NCI-H2029 treated with DMSO at 0.1 percent for 48 hours (cell line): ENCODE results near the gene TEK.
A peak's percentile ranks its signal among the peaks of the same experiment; 100 is the strongest.

Experiments used
- DNase-seq: peaks from one replicate; lab custom pipeline; 2025; lab: John Stamatoyannopoulos, UW

TEK gene

GRCh38 chr9:27124151-27124550 lies 15.1 kb downstream of the TEK start:
- no peak for DNase-seq

DNA sequence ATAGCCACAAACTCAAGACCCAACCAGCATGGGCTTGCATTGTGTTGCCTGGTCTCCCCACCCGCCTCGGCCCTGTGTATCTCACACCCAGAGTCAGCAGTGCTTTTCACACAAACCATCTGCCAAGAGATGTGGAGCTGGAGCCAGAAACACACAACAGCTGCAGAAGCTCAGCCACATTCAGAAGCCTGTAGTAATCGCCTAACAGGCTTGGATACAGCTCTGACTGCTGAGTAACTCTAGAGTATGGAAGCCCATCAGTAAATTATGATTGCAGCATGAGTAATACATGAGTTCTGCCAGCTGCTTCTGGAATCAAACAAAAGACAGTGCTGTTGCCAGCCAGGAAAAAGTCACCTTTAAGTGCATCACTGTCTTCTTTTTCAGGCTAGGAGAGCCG lies 16.0 kb downstream of the TEK start:
- DNase-seq: no peak

GRCh38 chr9:27125936-27126335 lies 16.9 kb downstream of the TEK start:
- DNase-seq: no peak

- no peak for DNase-seq
These were observed 17.6 kb downstream of the TEK start for GRCh38 chr9:27126670-27127069.

DNA sequence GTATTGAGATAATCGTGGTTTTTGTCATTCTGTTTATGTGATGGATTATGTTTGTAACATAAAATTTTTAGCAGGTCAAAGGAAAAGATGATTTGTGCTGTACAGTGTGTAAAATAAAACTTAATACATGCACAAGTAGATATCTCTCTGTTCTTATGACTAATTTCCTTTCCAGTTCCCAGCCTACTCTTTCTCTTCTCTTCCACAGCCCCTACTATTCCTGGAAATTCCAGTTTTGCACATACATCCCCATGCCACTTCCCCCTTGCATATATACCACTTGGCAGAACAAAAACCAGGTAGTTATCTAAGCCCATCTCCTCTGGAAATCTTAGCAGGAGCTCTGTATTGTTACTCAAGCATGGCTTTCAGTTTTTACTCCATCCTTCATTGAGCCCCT lies 20.2 kb downstream of the TEK start:
- DNase-seq: no peak

DNA sequence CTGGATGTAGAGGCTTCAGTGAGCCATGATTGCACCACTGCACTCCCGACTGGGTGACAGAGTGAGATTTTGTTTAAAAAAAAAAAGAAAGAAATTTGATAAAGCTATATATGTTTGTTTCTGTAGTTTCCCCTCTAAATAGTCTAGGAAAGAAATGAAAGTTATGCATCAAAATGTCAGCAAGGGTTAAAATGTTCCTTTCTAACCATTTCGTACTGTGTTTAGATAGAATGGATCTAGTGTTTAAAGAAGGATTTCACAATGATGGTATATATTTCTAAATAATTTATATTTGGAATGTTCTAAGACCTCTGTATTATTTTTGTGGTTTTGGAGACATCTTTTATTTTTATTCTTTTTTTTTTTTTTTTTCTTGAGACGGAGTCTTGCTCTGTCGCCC lies 22.7 kb downstream of the TEK start:
- no peak for DNase-seq

DNA sequence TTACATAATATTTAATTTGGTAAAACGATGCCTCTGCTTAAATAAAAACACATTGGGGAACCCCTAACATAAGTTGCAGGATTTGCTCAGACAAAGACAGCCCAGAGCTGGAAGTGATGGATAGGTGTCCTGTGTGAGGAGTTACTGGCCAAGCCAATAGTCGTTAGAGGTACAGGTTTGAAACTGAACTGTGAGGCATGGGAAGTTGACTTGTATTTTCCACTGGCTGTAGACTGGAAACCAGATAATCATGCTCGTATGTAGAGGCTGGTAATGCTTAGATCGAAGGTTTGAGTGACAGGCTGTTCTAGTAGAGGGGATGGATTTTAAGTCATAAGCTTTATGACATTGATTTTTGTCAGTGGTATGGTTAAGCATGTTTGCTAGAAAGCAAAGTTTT lies 24.8 kb downstream of the TEK start:
- no peak for DNase-seq

DNA sequence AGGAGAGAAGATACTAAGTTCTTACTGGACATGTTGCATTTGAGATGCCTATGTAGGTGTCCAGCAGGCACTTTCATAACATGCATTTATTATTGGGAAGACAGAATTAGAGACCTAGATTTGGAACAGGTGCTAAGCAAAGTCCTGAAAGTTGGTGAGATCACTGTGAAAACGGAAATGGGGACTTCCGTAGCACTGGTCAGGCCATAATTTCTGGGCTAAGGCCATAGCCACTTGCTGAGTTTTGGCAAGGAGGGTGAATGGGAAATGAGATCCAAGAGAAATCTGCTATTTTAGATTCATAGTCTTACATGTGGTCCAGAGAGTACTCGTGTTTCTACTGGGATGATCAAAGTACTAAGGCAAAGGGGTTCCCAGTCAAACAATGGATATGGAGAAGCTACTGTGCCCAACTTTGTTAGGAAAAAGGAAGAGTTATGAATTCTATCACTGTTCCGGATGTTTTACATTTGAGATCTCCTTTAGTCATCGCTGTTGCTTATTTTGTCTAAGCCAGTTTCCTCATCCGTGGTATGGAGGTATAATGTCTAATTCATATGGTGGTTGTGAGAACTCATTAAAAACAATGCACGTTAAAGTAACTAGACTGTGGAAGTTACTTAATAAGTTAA lies 33.4 kb downstream of the TEK start:
- no peak for DNase-seq

DNA sequence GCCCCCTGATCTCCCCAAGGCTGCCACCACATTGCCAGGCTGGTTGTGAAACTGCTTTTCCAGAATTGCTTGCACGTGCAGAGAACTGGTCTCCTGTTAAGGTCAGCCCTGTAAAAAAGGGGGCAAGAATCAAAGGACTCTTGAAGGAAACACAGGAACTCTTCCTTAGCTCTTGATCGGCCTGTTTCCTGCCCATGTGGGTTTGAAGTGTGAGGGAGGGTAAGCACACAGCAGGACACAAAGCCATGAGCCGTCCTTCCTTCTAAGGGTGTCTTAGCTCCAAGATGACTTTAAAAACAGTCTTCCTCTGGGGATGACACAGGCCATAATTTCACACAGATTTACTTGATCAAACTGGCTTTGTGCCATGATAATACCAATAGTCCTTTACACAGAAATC lies 36.1 kb downstream of the TEK start:
- no peak for DNase-seq

GRCh38 chr9:27149651-27150050 lies 40.6 kb downstream of the TEK start:
- DNase-seq: no peak

- DNase-seq: no peak
These were observed 41.9 kb downstream of the TEK start for GRCh38 chr9:27150746-27151406.

GRCh38 chr9:27151693-27152404 lies 42.8 kb downstream of the TEK start:
- no peak for DNase-seq

DNA sequence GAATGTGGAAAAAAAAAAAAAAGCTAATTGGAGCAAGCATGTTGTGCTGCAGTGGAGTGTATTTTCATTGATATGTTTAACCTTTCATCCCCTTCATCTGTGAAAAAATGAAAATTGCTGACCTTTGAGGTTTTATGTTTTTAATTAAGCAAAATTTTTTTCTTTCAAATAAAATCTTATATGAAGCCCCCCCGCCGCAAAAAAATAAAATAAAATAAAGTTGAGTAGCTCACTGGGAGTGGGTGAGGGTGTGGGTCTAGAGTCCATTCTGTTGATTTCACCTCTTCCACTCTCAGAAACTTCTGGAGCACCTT lies 43.3 kb downstream of the TEK start:
- no peak for DNase-seq

DNA sequence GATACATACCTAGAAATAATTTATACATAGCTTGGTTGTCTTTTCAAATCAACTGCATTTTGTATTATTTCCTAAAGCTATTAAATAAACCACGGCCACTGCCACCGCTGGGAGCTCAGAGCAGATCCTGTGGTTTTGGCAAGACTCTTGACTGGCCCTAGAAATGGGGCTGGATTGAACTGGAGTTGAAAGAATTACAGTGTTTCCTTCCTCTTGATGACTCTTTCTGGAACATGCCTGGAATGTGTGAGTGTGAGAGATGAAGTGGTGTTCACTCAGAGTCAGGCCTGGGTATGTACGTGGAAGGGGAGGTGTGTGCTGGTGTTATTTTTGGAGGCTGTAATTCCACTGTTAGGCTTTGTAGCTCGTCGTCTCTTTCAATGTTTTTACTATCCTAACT lies 45.9 kb downstream of the TEK start:
- peak; percentile 4 for DNase-seq

GRCh38 chr9:27157097-27157496 lies 48.1 kb downstream of the TEK start:
- no peak for DNase-seq

DNA sequence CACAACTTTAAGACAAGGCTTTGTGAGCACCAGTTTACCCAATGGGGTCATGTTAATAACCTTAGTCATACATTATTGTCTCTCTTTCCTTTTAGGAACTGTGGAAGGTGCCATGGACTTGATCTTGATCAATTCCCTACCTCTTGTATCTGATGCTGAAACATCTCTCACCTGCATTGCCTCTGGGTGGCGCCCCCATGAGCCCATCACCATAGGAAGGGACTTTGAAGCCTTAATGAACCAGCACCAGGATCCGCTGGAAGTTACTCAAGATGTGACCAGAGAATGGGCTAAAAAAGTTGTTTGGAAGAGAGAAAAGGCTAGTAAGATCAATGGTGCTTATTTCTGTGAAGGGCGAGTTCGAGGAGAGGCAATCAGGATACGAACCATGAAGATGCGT lies 48.7 kb downstream of the TEK start:
- DNase-seq: no peak

- no peak for DNase-seq
These were observed 51.6 kb downstream of the TEK start for GRCh38 chr9:27160636-27161035.

DNA sequence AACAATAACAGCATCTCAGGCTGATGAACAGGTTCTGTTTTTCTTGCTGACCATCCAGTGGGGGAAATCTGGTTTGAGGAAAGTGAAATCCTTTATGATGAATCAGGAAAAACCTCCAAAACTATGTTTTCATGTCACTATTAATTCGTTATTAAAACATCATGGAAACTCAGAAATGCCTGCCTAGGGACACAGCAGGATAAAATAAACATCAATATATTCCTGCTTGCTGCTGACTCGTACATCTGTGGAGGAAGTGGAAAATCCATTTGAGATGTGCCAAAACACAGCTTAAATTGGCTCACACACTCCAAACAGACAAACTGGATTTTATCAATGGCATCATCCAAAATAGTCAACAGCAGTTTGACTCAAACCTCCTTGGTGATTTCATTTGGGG lies 53.0 kb downstream of the TEK start:
- DNase-seq: no peak

- no peak for DNase-seq
These were observed 56.0 kb downstream of the TEK start for GRCh38 chr9:27165068-27165467.

DNA sequence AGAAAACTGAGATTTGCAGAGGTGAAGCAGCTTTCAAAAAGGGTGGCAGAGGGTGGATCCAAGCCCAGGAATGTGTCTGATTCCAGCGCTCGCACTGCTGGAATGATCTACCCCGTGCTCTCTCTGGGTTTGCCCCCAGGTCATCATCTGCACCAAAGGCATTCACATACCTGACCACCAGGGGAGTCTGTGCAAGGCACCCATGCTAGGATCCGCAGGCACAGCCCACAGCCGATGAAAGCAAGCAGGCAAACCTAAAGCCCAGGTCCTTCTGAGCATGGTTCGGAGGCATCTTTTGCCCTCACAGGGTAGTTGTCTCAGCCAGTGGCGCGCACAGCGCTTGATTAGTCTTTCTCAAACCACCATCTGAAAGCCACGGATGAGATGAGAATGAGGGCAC lies 56.6 kb downstream of the TEK start:
- no peak for DNase-seq

GRCh38 chr9:27168496-27168895 lies 59.5 kb downstream of the TEK start:
- DNase-seq: no peak

GRCh38 chr9:27168951-27169350 lies 59.9 kb downstream of the TEK start:
- no peak for DNase-seq

DNA sequence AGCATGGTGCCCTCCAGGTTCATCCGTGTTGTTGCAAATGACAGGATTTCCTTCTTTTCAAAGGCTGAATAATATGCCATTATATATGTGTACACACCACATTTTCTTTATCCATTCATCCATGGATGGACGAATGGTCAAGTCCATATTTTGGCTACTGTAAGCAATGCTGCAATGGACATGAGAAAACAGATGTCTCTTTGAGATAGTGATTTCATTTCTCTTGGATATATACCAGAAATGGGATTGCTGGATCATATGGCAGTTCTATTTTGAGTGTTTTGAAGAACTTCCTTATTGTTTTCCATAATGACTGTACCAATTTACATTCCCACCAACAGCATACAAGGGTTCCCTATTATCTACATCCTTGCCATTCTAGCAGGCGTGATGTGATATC lies 67.9 kb downstream of the TEK start:
- peak; percentile 65 for DNase-seq
